Natural killer cell (primary cell): ENCODE results near the gene SERPINA12. TPM values are rescaled to one million over a fixed set of nuclear protein-coding genes. Genes with fewer than 3 reads are reported as not detected.

Source experiments
- ATAC-seq, 3 donors: fragments of 150-1000 bp in 2 of 3; fragments of 200-7000 bp in 1 of 3; cut with Tn5 transposase; 1 replicate in 1 of 3; 2 replicates in 2 of 3; pipeline ENCODE4 v1.10.0; 2021; ENCODE audit warnings: mild to moderate bottlenecking in 2 of 3, moderate library complexity in 2 of 3
- DNase-seq, 2 donors: peaks; one replicate each; pipeline versions ENCODE4 v3.0.0 to v3.0.0-alpha.2; 2013 to 2021; ENCODE audit warnings: mixed read lengths in 1 of 2
- H3K27ac ChIP-seq: one replicate; pipeline ENCODE4 v1.5.1; 2013; ENCODE audit warnings: mild to moderate bottlenecking, low read length
- H3K27me3 ChIP-seq: one replicate; pipeline ENCODE4 v1.6.1; 2013; ENCODE audit warnings: low read length; ENCODE audit not compliant: control insufficient read depth, insufficient read depth
- H3K36me3 ChIP-seq: one replicate; pipeline ENCODE4 v1.6.1; 2013; ENCODE audit warnings: low read length; ENCODE audit not compliant: control insufficient read depth, insufficient read depth
- H3K4me1 ChIP-seq: one replicate; pipeline ENCODE4 v1.6.1; 2013; ENCODE audit warnings: low read length; ENCODE audit not compliant: control insufficient read depth, insufficient read depth
- H3K4me3 ChIP-seq: one replicate; pipeline ENCODE4 v1.5.1; 2013; ENCODE audit warnings: low read length
- H3K9me3 ChIP-seq: one replicate; pipeline ENCODE4 v1.6.1; 2013; ENCODE audit warnings: low read length; ENCODE audit not compliant: control insufficient read depth, insufficient read depth
- H3K27ac Mint-ChIP-seq, 2 donors: one replicate each; pipeline ENCODE4 v1.8.0; 2022; ENCODE audit warnings: mild to moderate bottlenecking in 2 of 2, mixed read lengths in 2 of 2, moderate library complexity in 1 of 2
- H3K27me3 Mint-ChIP-seq, 2 donors: one replicate each; pipeline ENCODE4 v1.8.0; 2022; ENCODE audit warnings: low read depth in 2 of 2, mixed read lengths in 2 of 2
- H3K36me3 Mint-ChIP-seq: one replicate; pipeline ENCODE4 v1.8.0; 2022; ENCODE audit warnings: mixed read lengths
- H3K4me1 Mint-ChIP-seq, 2 donors: one replicate each; pipeline ENCODE4 v1.8.0; 2022; ENCODE audit warnings: mixed read lengths in 2 of 2
- H3K4me3 Mint-ChIP-seq: one replicate; pipeline ENCODE4 v1.8.0; 2022; ENCODE audit warnings: mild to moderate bottlenecking, moderate library complexity, mixed read lengths
- H3K9me3 Mint-ChIP-seq, 2 donors: one replicate each; pipeline ENCODE4 v1.8.0; 2022; ENCODE audit warnings: mixed read lengths in 2 of 2
- CTCF ChIP-seq: fragments of 200-600 bp; IDR thresholded peaks from one replicate; pipeline ENCODE4 v1.8.0; 2022; ENCODE audit warnings: antibody characterized with exemption
- whole genome bisulfite sequencing: methylation state at CpG from one replicate; pipeline ENCODE4 v1.1.7; 2013; ENCODE audit warnings: missing lambda C conversion rate; ENCODE audit not compliant: insufficient coverage; 5-methylcytosine and 5-hydroxymethylcytosine counted together
- intact Hi-C: fragments of 100-400 bp; cut with micrococcal nuclease; formaldehyde crosslinking; loops from one replicate; pipeline ENCODE4 v1.14.2; 2022
- total RNA-seq, 4 donors: library from RNA; stranded (reverse); fragments of 120-200 nt in 1 of 4; gene quantifications; one replicate each; pipeline versions ENCODE4 v1.2.3 to v1.2.4, GENCODE V29; 2013 to 2022

The SERPINA12 gene
- total RNA-seq, 3 donors from 2014 or later (not counting 1 experiment from before 2014, with no cell fraction given): not detected

- ATAC-seq: no peak
- intact Hi-C loops: no loop called here
- H3K27ac ChIP-seq: no peak overlapping the region
- H3K36me3 ChIP-seq: no peaks in the 10 kb centered on the region
- Mint-ChIP-seq H3K36me3 (no peaks in the 10 kb centered on the region), H3K4me3 (no peak overlapping the region), H3K9me3 (no peaks in the 10 kb centered on the region), H3K4me1 (no peaks in the 10 kb centered on the region), H3K27me3 (peaks cover 0 to 6% of the 10 kb centered on the region in 2 donors), H3K27ac (no peak overlapping the region)
- H3K4me1 ChIP-seq: no peaks in the 10 kb centered on the region
- 81% methylated on average over 3 of the region's 3 CpGs for WGBS
- DNase-seq: no peak
- TF ChIP-seq CTCF: no peak
- H3K4me3 ChIP-seq: no peak overlapping the region
- no peaks in the 10 kb centered on the region for H3K9me3 ChIP-seq
- no peaks in the 10 kb centered on the region for H3K27me3 ChIP-seq
Measured at GRCh38 chr14:94500264-94500663, 9.0 kb downstream of the SERPINA12 start.

GRCh38 chr14:94499673-94500072 lies 9.6 kb downstream of the SERPINA12 start:
- Mint-ChIP-seq H3K4me3 (no peak overlapping the region), H3K4me1 (no peaks in the 10 kb centered on the region), H3K27me3 (peaks cover 0 to 6% of the 10 kb centered on the region in 2 donors), H3K9me3 (no peaks in the 10 kb centered on the region), H3K27ac (no peak overlapping the region), H3K36me3 (no peaks in the 10 kb centered on the region)
- WGBS: 62% methylated on average over 2 of the region's 2 CpGs
- DNase-seq (no peak), ATAC-seq (no peak)
- Histone ChIP-seq H3K4me3 (no peak overlapping the region), H3K27me3 (no peaks in the 10 kb centered on the region), H3K4me1 (no peaks in the 10 kb centered on the region), H3K36me3 (no peaks in the 10 kb centered on the region), H3K9me3 (no peaks in the 10 kb centered on the region), H3K27ac (no peak overlapping the region)
- TF ChIP-seq CTCF: no peak
- intact Hi-C loops: no loop called here

GRCh38 chr14:94498215-94498614 lies 11.1 kb downstream of the SERPINA12 start:
- H3K27me3 ChIP-seq: no peaks in the 10 kb centered on the region
- Mint-ChIP-seq H3K27me3 (peaks cover 0 to 6% of the 10 kb centered on the region in 2 donors), H3K36me3 (no peaks in the 10 kb centered on the region), H3K9me3 (no peaks in the 10 kb centered on the region), H3K27ac (no peak overlapping the region), H3K4me3 (no peak overlapping the region), H3K4me1 (no peaks in the 10 kb centered on the region)
- TF ChIP-seq CTCF: no peak
- ATAC-seq: no peak
- DNase-seq: no peak
- no peaks in the 10 kb centered on the region for H3K36me3 ChIP-seq
- 89% methylated on average over 3 of the region's 3 CpGs for WGBS
- intact Hi-C loops: no loop called here
- H3K27ac ChIP-seq: no peak overlapping the region
- no peak overlapping the region for H3K4me3 ChIP-seq
- H3K9me3 ChIP-seq: no peaks in the 10 kb centered on the region
- H3K4me1 ChIP-seq: no peaks in the 10 kb centered on the region

GRCh38 chr14:94494085-94494484 lies 15.2 kb downstream of the SERPINA12 start:
- no peak for ATAC-seq

More at GRCh38 chr14:94494085-94494484, 15.2 kb downstream of the SERPINA12 start:
- Mint-ChIP-seq H3K27me3 (peaks cover 0 to 3% of the 10 kb centered on the region in 2 donors), H3K36me3 (no peaks in the 10 kb centered on the region), H3K4me1 (no peaks in the 10 kb centered on the region), H3K4me3 (no peak overlapping the region), H3K27ac (no peak overlapping the region), H3K9me3 (no peaks in the 10 kb centered on the region)
- Histone ChIP-seq H3K4me3 (no peak overlapping the region), H3K9me3 (no peaks in the 10 kb centered on the region), H3K4me1 (no peaks in the 10 kb centered on the region), H3K27me3 (no peaks in the 10 kb centered on the region), H3K36me3 (no peaks in the 10 kb centered on the region), H3K27ac (no peak overlapping the region)
- intact Hi-C loops: no loop called here
- DNase-seq: no peak
- WGBS: 80% methylated on average over 4 of the region's 4 CpGs
- no peak for TF ChIP-seq CTCF
